Left colon (tissue), 2 donors: ENCODE data around the gene CD200R1L. TPM values are rescaled to one million over a fixed set of nuclear protein-coding genes. Genes with fewer than 3 reads are reported as not detected.
"Not testable (repeated sequence)": the region's sequence is repeated elsewhere in the genome, so short reads cannot be mapped to it uniquely, and the experiment has no call there.

Experiments
- ATAC-seq: fragments of 200-7000 bp; cut with Tn5 transposase; one replicate; pipeline ENCODE4 v1.9.1; 2020; ENCODE audit warnings: mild to moderate bottlenecking, moderate library complexity
- DNase-seq, 2 donors: peaks; one replicate each; pipeline ENCODE4 v3.0.0-alpha.2; 2020
- intact Hi-C, 2 donors: fragments of 100-400 bp; cut with DNase I in 1 of 2; cut with micrococcal nuclease in 1 of 2; formaldehyde crosslinking; loops; one replicate each; pipeline versions ENCODE4 v1.11.2 to v1.14.0; 2022; cut with DNase I, micrococcal nuclease
- long read RNA-seq: library from polyadenylated mRNA; unstranded; transcript quantifications from one replicate; pipeline ENCODE4 v2.0.0, GENCODE V29; 2021
- total RNA-seq, 2 donors: library from RNA; stranded (reverse); fragmentation: NEBNext Ultra II Directional; extraction: Animal tissue kit (Norgen Biotek cat#: 25700); gene quantifications; one replicate each; pipeline ENCODE4 v1.2.1, GENCODE V29; 2021
- donor health status: DM: no; HTN: no; CAD: no.
- donor health status: DM: yes; HTN: yes; CAD: no.

CD200R1L gene, protein sequence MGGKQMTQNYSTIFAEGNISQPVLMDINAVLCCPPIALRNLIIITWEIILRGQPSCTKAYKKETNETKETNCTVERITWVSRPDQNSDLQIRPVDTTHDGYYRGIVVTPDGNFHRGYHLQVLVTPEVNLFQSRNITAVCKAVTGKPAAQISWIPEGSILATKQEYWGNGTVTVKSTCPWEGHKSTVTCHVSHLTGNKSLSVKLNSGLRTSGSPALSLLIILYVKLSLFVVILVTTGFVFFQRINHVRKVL
- total RNA-seq, result not detected
- long read RNA-seq, result 0 reads

DNA sequence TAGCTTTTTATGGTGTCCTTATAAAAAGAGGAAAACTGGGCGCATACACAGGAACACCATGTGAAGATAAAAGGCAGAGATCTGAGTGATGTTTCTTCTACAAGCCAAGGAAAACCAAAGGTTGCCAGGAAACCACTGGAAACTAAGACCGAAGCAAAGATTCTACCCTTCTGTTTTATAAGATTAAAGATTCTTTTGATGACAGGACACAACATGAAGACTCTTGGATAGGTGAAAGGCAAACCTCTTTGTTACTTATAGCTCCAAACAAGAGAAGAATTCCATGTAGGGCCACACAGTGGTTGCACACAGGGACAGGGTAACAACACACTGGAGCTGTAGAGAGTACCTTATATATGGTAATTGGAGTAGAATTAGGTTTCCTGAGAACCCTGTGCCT is at the start of gene CD200R1L:
TSS of gene CD200R1L (minus strand) at position 101 of the 400 bp plus-strand sequence. CDS start 17,497 bp downstream, outside the sequence.
- DNase-seq, result no peak
- intact Hi-C loops, result no loop called here
- ATAC-seq, result no peak

DNA sequence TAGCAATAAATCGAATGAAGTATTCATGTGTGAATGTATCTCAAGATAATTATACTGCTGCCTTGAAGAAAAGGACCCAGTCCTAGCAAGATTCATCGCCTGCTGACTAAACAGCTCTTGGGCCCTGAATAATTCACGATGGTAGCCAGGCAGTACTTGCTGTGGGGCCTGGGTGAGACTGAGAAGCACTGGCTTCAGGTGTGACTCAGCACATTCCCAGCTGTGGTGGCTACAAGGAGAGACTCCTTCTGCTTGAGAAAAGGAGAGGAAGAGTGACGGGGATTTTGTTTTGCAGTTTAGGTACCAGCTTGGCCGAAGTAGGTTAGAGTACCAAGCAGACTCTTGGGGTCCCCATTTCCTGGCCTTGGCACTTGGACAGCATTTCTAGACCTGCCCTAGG is 47.6 kb upstream of the CD200R1L start:
- DNase-seq (no peak), ATAC-seq (no peak)
- intact Hi-C loops, result no loop called here

DNA sequence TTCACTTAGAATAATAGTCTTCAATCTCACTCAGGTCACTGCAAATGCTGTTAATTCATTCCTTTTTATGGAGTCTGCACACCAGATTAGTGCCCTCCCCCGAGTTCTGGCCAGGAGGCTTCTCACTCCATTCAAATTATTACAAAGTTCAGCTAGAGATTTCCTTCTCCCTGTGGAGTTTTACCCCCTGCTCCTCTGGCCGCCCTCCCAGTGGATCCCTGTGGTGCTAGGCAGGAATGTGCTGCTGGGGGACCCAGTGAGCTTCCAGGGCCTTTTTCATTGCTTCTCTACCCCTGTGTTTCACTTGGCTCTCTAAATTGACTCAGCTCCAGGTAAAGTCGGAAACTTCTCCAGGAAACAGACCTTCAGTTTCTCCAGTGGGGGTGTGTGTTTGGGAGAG is 42.7 kb upstream of the CD200R1L start:
- ATAC-seq, result no peak
- no peak for DNase-seq
- intact Hi-C loops, result no loop called here

DNA sequence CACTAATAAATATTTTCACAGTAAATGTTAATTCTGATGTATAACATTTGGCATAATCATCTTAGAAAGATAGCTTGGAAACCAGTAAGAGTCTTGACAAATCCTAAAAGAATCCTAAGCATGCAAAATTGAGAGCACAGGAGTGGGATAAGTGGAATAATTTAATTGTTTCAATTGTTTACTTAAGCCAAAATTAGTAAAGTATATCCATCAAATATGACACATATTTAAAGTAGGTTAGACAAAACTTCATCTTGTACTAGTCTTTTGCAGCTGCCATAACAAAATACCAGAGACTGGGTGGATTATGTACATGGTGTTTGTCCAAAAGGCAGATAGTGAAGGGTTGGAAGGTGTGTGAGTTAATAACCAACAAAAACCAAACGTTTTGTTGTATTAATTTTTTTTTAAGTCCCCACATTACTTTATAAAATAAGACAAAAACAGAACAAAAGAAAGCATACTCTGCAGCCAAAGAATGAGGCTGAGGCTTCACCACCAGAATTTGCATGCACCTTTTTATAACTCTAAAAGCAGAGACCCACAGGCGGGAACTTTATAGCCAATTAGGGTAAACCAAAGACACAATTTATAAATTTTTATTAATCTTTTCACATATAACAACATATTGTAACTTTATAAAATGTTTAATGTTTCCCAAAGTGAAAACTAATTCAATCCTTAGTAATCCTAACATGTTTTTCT is 41.9 kb upstream of the CD200R1L start:
- ATAC-seq (no peak), DNase-seq (no peak)
- intact Hi-C loops, result no loop called here

DNA sequence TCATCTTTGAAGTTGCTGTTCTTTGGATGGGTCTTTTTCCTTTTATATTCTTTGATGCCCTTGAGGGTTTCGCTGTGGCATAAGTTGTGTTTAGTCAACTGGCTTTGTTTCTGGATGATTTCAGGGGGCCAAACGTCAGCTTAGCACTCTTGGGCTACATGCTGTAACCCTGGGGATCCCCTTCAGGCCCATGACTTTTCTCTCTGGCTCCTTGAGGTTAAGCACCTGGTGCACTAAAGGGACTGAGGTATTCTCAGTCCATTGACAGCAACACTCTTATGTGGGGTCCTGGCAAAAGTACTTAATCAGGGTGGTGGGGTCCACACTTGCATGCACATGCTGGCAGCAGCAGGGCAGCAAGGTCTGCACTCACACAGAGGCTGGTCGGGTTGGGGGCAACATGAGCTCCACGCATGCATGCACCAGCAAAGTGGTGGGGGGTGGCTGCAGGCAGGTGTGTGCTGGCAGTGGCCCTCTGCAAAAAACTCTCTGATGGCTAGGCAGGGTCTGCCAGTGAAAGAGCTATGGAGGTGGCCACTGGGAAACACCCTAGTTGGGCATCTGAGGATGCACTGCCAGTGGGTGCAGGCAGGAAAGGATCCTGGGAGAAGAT is 38.1 kb upstream of the CD200R1L start:
- ATAC-seq, result no peak
- no peak for DNase-seq
- intact Hi-C loops, result no loop called here

DNA sequence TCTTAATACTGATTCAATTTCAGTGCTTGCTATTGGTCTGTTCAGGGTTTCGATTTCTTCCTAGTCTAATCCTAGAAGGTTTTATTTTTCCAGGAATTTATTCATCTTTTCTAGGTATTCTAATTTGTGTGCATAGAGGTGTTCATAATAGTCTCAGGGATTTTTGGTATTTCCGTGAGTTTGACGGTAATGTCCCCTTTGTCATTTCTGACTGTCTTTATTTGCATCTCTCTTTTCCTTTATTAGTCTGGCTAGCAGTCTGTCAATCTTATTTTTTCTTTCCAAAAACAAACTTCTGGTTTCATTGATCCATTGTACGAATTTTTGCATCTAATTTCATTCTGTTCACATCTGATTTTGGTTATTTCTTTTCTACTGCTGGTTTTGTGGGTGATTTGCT is 35.2 kb upstream of the CD200R1L start:
- ATAC-seq, result no peak
- intact Hi-C loops, result no loop called here
- no peak for DNase-seq

DNA sequence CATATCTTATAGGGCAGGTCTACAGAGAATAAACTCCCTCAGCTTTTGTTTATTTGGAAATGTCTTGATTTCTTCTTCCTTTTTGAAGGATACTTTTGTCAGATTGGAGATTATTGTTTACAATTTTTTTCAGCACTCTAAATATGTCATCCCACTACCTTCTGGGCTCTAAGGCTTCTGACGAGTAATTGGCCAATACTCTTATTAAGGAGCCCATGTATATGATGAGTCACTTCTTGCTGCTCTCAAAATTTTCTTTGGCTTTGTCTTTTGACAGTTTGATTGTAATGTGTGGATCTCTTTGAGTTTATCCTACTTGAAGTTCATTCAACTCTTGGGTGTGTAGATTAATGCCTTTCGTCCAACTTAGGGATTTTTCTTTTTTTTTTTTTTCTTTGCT is 28.9 kb upstream of the CD200R1L start:
- ATAC-seq (no peak), DNase-seq (no peak)
- intact Hi-C loops, result no loop called here

DNA sequence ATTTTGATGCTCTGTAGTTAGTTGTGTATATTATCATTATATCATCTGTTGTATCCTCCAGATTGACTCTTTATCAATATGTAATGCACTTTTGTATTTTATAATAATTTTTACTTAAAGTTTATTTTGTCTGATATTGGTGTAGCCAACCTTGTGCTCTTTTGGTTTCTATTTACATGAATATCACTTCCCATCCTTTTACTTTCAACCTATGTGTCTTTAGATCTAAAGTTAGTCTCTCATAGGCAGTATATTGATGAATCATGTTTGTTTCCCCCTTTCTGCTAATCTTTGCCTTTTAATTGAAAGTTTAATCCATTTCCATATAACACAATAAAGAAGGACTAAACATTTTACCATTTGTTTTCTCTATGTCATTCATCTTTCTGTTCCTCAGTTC is 28.1 kb upstream of the CD200R1L start:
- DNase-seq (no peak), ATAC-seq (no peak)
- intact Hi-C loops, result no loop called here

DNA sequence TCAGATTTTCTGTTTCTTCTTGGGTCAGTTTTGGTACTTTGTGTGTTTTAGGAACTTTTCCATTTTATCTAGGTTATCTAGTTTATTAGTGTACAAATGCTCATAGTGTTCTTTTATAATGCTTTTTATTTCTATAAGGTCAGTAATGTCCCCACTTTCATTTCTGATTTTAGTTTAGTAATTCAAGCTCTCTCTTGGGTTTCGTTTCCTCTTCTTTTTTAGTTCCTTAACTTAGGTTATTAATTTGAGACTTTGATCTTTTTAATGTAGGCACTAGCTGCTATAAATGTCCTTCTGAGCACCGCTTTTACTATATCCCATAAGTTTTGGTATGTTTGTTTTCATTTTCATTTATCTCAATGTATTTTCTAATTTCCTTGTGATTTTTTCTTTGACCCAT is 27.0 kb upstream of the CD200R1L start:
- no peak for DNase-seq
- intact Hi-C loops, result no loop called here
- ATAC-seq, result no peak

DNA sequence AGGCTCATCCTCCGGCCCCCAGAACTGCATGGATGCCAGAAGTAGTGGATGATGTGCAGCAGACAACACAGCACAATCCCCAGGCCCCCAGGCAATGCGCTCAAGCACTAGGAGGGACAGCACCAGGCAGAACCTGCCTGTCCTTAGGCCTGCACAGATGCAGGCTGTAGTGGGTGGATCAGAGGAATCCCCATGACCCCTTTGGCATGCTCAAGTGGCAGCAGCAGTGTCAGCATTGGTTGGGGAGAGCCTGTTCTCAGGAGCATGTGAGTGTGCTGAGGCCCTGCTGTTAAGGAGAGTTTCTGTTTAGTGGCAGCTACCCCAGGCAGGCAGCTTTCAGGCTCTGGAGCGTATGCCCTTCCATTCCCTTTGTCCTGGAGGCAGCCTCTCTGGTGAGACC is 25.1 kb upstream of the CD200R1L start:
- intact Hi-C loops, result no loop called here
- no peak for ATAC-seq

DNA sequence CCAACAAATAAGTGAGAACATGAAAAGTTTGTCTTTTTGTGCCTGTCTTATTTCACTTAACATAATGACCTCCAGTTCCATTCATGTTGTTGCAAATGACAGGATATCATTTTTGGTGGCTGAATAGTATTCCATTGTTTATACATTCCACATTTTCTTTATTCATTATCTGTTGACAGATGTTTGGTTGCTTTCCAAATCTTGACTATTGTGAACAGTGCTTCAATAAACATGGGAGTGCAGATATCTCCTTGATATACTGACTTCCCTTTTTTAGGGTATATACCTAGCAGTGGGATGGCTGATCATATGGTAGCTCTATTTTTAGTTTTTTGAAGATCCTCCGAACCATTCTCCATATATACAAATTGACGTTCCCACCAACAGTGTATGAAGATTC is 19.1 kb upstream of the CD200R1L start:
- ATAC-seq (no peak), DNase-seq (no peak)
- intact Hi-C loops, result no loop called here

More for the DNA sequence above, 25.1 kb upstream of the CD200R1L start:
- no peak for DNase-seq

DNA sequence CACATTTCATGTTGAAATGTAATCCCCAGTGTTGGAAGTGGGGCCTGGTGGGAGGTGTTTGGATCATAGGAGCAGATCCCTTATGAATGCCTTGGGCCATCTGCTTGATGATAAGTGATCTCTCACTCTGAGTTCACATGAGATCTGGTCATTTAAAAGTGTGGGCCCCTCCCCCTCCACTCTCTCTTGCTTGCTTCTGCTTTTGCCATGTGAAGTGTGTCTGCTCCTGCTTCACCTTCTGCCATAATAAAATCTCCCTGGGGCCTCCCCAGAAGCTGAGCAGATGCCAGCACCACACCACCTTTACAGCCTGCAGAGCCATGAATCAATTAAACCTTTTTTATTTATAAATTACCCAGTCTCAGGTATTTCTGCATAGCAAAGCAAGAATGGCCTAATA is 14.2 kb upstream of the CD200R1L start:
- no peak for ATAC-seq
- DNase-seq, result no peak
- intact Hi-C loops, result no loop called here

DNA sequence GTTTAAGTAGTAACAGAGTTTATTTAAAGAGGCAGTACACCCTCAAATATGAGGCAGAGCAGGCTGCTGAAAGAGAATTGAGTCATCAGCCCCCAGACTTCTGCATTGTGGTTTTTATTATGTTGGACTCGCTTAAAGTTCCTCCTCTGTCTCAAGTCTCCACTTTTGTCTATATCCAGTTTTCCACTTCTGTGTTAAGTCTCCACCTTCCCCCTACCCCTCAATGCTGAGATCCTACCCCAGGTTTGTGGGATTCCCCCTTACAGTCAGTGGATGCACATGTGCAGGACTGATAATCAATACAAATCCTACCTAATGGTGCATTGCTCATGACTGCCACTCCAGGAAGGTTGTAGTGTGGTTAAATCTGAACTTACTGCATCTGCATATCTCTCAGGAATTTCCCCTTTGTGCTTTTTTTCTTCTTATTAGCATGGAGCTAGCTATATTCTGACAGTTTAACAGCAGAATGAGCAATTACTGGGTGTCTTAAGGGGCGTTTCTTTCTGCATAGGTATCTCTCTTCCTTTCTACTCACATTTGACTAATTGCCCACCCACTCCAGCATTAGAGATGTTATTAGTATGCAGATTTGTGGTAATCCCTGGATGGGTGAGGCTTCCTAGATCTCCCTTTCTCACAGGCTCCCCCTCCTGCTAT is 11.9 kb upstream of the CD200R1L start:
- ATAC-seq (no peak), DNase-seq (no peak)
- intact Hi-C loops, result no loop called here

DNA sequence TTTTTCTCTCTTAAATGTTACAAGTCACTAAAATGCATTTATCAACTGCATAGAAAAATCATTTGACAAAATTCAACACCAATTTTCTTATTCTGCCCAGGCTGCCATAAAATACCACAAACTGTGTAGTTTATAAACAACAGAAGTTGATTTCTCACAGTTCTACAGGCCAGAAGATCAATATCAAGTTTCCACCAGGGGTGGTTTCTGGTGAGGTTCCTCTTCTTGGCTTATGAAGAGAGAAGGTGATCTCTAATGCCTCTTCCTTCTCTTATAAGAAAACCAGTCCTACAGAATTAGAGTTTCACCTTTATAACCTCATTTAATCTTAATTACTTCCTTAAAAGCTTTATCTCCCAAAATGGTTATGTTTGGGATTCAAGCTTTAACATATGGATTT is 10.9 kb upstream of the CD200R1L start:
- ATAC-seq (no peak), DNase-seq (no peak)
- intact Hi-C loops, result no loop called here

DNA sequence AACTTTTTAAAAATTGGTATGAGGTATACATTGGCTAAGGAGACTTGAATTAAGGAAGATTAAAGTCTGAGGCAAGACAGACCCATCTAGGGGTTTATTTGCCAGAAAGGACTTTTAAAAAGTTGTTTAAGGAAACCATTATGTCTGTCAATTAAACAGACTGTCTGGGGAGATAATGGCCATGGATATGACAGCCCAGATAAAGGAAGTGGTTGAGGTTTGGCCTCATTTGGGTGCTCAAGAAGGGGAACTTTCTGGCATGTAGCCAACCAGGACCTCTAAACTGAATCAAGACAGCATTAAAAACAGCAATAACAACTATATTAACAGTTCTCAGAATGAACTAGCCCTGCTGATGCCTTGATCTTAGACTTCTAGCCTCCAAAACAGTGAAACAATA is 9.9 kb upstream of the CD200R1L start:
- intact Hi-C loops, result no loop called here
- no peak for DNase-seq
- ATAC-seq, result no peak

DNA sequence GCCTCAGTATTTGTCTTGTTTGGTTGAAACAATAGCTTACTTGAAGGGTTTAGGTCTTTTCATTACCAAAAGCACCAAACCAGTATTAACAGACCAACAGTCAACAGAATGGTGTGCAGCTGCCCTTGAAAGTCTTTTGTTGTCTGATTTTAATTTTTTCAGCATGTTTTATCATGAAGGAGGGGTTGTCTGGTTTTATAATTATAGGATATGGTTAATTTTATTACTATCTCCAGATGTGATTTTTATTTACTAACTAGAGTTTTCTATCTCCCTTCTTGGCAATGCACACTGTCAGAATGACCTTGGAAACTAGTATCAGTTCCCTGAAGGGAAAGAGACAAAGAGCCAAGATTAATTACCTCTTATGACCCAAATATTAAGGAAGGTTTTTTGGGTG is 9.2 kb upstream of the CD200R1L start:
- intact Hi-C loops, result no loop called here
- no peak for ATAC-seq
- no peak for DNase-seq

DNA sequence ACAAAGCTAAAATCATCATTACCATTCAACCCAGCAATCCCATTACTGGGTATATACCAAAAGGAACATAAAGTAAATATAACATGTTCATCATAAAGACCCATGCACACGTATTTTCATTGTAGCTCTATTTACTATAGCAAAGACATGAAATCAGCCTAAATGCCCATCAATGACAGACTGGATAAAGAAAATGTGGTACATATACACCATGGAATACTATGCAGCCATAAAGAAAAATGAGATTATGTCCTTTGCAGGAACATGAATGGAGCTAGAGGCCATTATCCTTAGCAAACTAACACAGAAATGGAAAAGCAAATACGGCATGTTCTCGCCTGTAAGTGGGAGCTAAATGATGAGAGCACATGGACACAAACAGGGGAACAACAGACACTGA is 8.4 kb upstream of the CD200R1L start:
- ATAC-seq, DNase-seq, intact Hi-C loops: not testable (repeated sequence)

DNA sequence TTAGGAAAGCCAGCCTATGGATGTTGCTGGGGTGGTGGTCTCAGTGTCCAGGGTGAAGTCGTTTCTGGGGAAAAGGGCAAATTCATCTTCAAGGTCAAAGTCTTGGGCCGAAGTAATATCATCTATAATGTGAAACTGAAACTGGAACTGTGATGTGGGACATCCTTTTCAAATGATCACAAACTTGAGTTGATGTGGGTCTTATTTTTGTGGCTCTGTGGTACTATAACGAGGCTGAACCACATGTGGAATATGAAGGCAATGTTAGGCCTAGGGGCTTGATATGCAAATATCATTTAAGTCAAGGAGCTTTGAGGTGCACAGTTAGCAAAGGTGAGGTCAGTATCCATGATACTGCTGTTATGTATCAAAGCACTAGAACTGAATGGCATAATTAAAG is 1.5 kb upstream of the CD200R1L start:
- intact Hi-C loops, result no loop called here
- ATAC-seq (no peak), DNase-seq (no peak)

DNA sequence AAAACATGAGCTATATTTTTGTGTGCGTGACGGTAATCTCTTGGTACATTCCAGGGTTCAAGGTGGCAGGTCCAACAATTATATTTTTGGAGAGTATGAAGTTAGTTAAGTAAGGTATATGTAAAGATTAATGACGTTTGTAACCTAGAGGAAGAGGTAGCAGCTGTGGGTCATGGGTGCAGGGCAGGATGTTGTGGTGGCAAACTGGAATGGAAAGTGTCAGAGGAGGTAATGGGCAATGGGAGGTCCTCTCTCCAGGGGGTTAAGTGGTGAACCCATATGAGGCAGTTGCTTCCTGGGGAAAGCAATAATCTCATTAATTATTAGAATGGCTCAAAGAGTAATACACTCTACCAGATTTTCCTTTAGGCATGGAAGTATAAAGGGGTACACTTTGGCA is 1.0 kb upstream of the CD200R1L start:
- no peak for DNase-seq
- intact Hi-C loops, result no loop called here
- no peak for ATAC-seq

DNA sequence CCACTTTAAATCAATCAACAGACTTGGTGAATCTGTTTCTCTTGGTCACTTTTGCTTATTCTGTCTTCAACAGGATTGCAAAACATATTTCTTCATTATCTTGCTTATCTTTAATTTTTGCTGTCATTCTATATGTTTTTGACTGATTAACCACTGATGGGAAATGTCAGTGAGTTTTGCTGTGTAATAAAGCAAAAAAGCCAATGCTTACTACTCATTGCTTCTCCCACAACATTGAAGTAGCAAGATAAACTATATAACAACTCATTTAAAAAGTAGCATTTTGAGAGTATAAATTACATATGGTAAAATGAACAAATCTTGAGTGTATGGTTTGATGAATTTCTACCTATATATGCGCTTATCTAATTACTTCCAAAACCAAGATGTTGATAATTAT is 892 bp downstream of the CD200R1L start:
- intact Hi-C loops, result no loop called here
- ATAC-seq, result no peak
- DNase-seq, result no peak
